Calu3 (cell line): ENCODE data around the gene CD164L2. TPM values are rescaled to one million over a fixed set of nuclear protein-coding genes. Genes with fewer than 3 reads are reported as not detected.

Experiments
- BruUV-seq: library from RNA; stranded (reverse); fragments of 400-500 nt; replicated peaks from 2 replicates; lab custom pipeline; 2021; lab: Mats Ljungman, UMichigan
- CTCF ChIA-PET: fragments of 300-600 bp; sonication (Branson Sonifier 250); formaldehyde crosslinking; loops from one replicate; lab custom pipeline; 2022; ENCODE audit warnings: antibody characterized with exemption; lab: Charles Lee
- DNase-seq: peaks from one replicate; pipeline ENCODE4 v3.0.0; 2022
- H3K27ac Mint-ChIP-seq: one replicate; pipeline ENCODE4 v1.8.0; 2022; ENCODE audit warnings: mixed read lengths; ENCODE audit not compliant: unreplicated experiment
- H3K27me3 Mint-ChIP-seq: one replicate; pipeline ENCODE4 v1.8.0; 2022; ENCODE audit warnings: mixed read lengths; ENCODE audit not compliant: unreplicated experiment
- H3K36me3 Mint-ChIP-seq: one replicate; pipeline ENCODE4 v1.8.0; 2022; ENCODE audit warnings: mild to moderate bottlenecking, moderate library complexity, mixed read lengths; ENCODE audit not compliant: insufficient read depth, unreplicated experiment
- H3K4me1 Mint-ChIP-seq: one replicate; pipeline ENCODE4 v1.8.0; 2022; ENCODE audit warnings: mild to moderate bottlenecking, low read depth, mixed read lengths; ENCODE audit not compliant: unreplicated experiment
- H3K4me3 Mint-ChIP-seq: one replicate; pipeline ENCODE4 v1.8.0; 2022; ENCODE audit warnings: mild to moderate bottlenecking, low read depth, moderate library complexity, mixed read lengths; ENCODE audit not compliant: unreplicated experiment
- H3K9me3 Mint-ChIP-seq: one replicate; pipeline ENCODE4 v1.8.0; 2022; ENCODE audit warnings: low read depth, mixed read lengths; ENCODE audit not compliant: unreplicated experiment
- CTCF ChIP-seq: fragments of 200-600 bp; IDR thresholded peaks from one replicate; pipeline ENCODE4 v1.8.0; 2022; ENCODE audit warnings: antibody characterized with exemption; ENCODE audit not compliant: unreplicated experiment
- intact Hi-C: fragments of 100-400 bp; cut with micrococcal nuclease; formaldehyde crosslinking; loops from one replicate; pipeline ENCODE4 v1.10.0; 2022; ENCODE audit not compliant: unreplicated experiment
- total RNA-seq: library from RNA; stranded (reverse); gene quantifications from 2 replicates; pipeline ENCODE4 v1.2.3, GENCODE V29; 2022

The CD164L2 gene
- total RNA-seq, 1 experiment from 2014 or later = not detected

GRCh38 chr1:27368869-27369582 is 14.1 kb downstream of the CD164L2 start:
- intact Hi-C loops = no loop called here
- Mint-ChIP-seq H3K27ac (no peak overlapping the region), H3K4me1 (peaks cover 5% of the 10 kb centered on the region), H3K36me3 (peaks cover 24% of the 10 kb centered on the region), H3K27me3 (no peaks in the 10 kb centered on the region), H3K4me3 (no peak overlapping the region), H3K9me3 (no peaks in the 10 kb centered on the region)
- no TSS peak for BruUV-seq
- DNase-seq = no peak
- CTCF ChIA-PET = interaction anchor here (1.0 to 1.4 kb wide), 2 partner anchors 26 to 37 kb away, joined by 3 to 7 read pairs; no protein-coding TSS in a partner anchor
- peak; percentile 14 for TF ChIP-seq CTCF

DNA sequence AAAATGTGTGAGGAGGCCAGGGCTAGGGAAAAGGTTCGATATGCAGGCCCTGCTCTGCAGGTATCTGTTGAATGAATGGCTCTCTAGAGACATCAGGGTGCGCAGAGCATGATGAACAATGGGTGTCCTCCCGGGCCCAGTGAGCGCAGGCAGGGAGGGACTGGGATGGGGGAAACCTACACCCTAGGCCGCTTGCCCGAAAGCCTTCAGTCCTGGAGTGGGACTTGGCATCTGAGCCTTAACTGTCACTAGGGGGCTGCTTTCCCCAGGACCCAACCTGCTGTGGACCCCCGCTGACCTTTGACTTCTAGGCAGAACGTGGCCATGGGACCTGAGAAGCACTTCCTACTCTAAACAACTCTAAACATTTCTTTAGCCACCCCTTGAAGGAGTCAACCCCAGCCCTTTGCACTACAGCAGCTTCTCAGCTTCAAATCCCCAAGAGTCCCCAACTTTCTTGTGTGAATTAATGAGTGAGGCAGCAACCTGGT is 15.9 kb downstream of the CD164L2 start:
- no TSS peak for BruUV-seq
- Mint-ChIP-seq H3K36me3 (peaks cover 24% of the 10 kb centered on the region), H3K4me3 (peak overlapping the region; percentile 65), H3K9me3 (no peaks in the 10 kb centered on the region), H3K27me3 (no peaks in the 10 kb centered on the region), H3K27ac (peak overlapping the region; percentile 50), H3K4me1 (peaks cover 7% of the 10 kb centered on the region)
- intact Hi-C loops = no loop called here
- CTCF ChIA-PET = interaction anchor here (1.1 to 1.9 kb wide), 2 partner anchors 28 to 67 kb away, joined by 3 to 10 read pairs; no protein-coding TSS in a partner anchor
- no peak for DNase-seq
- TF ChIP-seq CTCF = no peak

- Mint-ChIP-seq H3K9me3 (no peaks in the 10 kb centered on the region), H3K4me1 (peaks cover 7% of the 10 kb centered on the region), H3K36me3 (peaks cover 24% of the 10 kb centered on the region), H3K27ac (peak within 1 kb of the TSS; percentile 94), H3K27me3 (no peaks in the 10 kb centered on the region), H3K4me3 (peak within 1 kb of the TSS; percentile 90)
- intact Hi-C loops = no loop called here
- TF ChIP-seq CTCF = no peak
- BruUV-seq = no TSS peak
- CTCF ChIA-PET = interaction anchor here (0.6 to 1.9 kb wide), 7 partner anchors 24 to 1346 kb away, joined by 3 to 10 read pairs (median 6); partner anchors contain the start of gene SYTL1
- peak; percentile 79 for DNase-seq
Measured at GRCh38 chr1:27366411-27367159, 16.5 kb downstream of the CD164L2 start, which contains the start of gene MAP3K6. TSS of gene MAP3K6 (minus strand) at chr1:27366961. CDS start at chr1:27366597, 364 bp downstream.

DNA sequence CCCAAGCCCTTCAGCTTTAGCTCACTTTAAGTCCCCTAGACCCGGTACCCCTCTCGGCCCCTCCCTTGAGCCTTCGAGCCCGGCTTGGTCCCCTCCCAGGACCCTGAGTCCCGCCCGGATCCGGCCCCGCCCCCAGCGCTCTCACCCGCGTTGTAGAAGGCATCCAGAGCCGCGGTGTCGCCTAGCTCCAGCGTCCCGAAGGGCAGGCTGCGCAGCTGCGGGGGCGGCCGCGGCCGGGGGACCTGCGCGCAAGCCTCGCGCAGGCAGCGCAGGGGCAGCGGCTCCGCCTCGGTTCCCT is 17.1 kb downstream of the CD164L2 start:
- no peak for TF ChIP-seq CTCF
- DNase-seq = peak; percentile 74
- Mint-ChIP-seq H3K4me1 (peaks cover 7% of the 10 kb centered on the region), H3K4me3 (peak overlapping the region; percentile 90), H3K27ac (peak overlapping the region; percentile 94), H3K36me3 (peaks cover 24% of the 10 kb centered on the region), H3K9me3 (no peaks in the 10 kb centered on the region), H3K27me3 (no peaks in the 10 kb centered on the region)
- intact Hi-C loops = no loop called here
- BruUV-seq = no TSS peak
- CTCF ChIA-PET = interaction anchor here (0.6 to 1.9 kb wide), 12 partner anchors 24 to 1347 kb away, joined by 3 to 10 read pairs (median 4); partner anchors contain the start of gene SYTL1
